Endothelial cell of umbilical vein (primary cell): ENCODE measurements around the gene FSIP1. TPM values are rescaled to one million over a fixed set of nuclear protein-coding genes. Genes with fewer than 3 reads are reported as not detected.

ENCODE experiments used
- BruUV-seq: library from RNA; stranded (reverse); fragments of 400-500 nt; replicated peaks from 2 replicates; lab custom pipeline; 2021; lab: Mats Ljungman, UMichigan
- CTCF ChIA-PET: fragments of 300-600, 350-600 bp; sonication (Branson Sonifier 250); formaldehyde crosslinking; loops from one replicate; lab custom pipeline; 2021; ENCODE audit warnings: antibody characterized with exemption, inconsistent platforms; lab: Charles Lee
- POLR2A ChIA-PET: fragments of 300-600, 350-600 bp; sonication (Branson Sonifier 250); formaldehyde crosslinking; loops from one replicate; lab custom pipeline; 2021; ENCODE audit warnings: antibody characterized with exemption, inconsistent platforms; lab: Charles Lee
- DNase-seq: peaks from one replicate; pipeline ENCODE4 v3.0.0-alpha.2; 2011; ENCODE audit warnings: low read depth, low spot score
- FAIRE-seq: peaks from 2 replicates; lab custom pipeline; 2011; peaks lifted over from hg19 to GRCh38; lab: Jason Lieb, UNC
- H2AFZ ChIP-seq: 2 replicates; pipeline ENCODE4 v1.6.0; 2012; ENCODE audit warnings: low read depth, low read length, control low read depth, inconsistent platforms
- H3K27ac ChIP-seq: 2 replicates; pipeline ENCODE4 v1.5.1; 2011; ENCODE audit warnings: low read depth, mild to moderate bottlenecking, control low read depth, low read length, moderate library complexity; ENCODE audit not compliant: insufficient read depth
- H3K27me3 ChIP-seq, 2 experiments: 2 replicates each; pipeline versions ENCODE4 v1.6.0 to v1.6.1; 2011; ENCODE audit warnings: low read length in 2 of 2, mixed read lengths in 1 of 2; ENCODE audit not compliant: control insufficient read depth in 2 of 2, insufficient read depth in 2 of 2
- H3K36me3 ChIP-seq, 2 experiments: 2 replicates in 1 of 2; 3 replicates in 1 of 2; pipeline ENCODE4 v1.5.1; 2011; ENCODE audit warnings: low read length in 2 of 2, mild to moderate bottlenecking in 1 of 2, moderate library complexity in 1 of 2; ENCODE audit not compliant: control insufficient read depth in 2 of 2, insufficient read depth in 2 of 2; ENCODE audit errors: extremely low read depth in 1 of 2
- H3K4me1 ChIP-seq: 3 replicates; pipeline ENCODE4 v1.5.1; 2011; ENCODE audit warnings: mild to moderate bottlenecking, low read length; ENCODE audit not compliant: control insufficient read depth, insufficient read depth; ENCODE audit errors: extremely low read depth
- H3K4me2 ChIP-seq: 2 replicates; pipeline ENCODE4 v1.6.1; 2011; ENCODE audit warnings: low read length, control low read depth, mixed read lengths; ENCODE audit not compliant: insufficient read depth
- H3K4me3 ChIP-seq, 3 experiments: fragments of 200-600 bp in 1 of 3; sonication (generic), shearing (Covaris generic) in 1 of 3; replicated peaks in 1 of 3; 2 replicates each; pipeline ENCODE4 v1.5.1; 2011 to 2016; ENCODE audit warnings: control low read depth in 3 of 3, low read length in 3 of 3, mild to moderate bottlenecking in 2 of 3, inconsistent platforms in 1 of 3, low read depth in 1 of 3, moderate library complexity in 1 of 3; ENCODE audit not compliant: insufficient read depth in 1 of 3
- H3K79me2 ChIP-seq: 2 replicates; pipeline ENCODE4 v1.6.0; 2012; ENCODE audit warnings: low read length, inconsistent platforms; ENCODE audit not compliant: control insufficient read depth, insufficient read depth
- H3K9ac ChIP-seq: replicated peaks from 2 replicates; pipeline ENCODE3; 2011; ENCODE audit warnings: low read length, control low read depth; ENCODE audit not compliant: insufficient read depth; ENCODE audit errors: extremely low read depth
- H3K9me1 ChIP-seq: replicated peaks from 3 replicates; pipeline ENCODE4 v1.6.0; 2011; ENCODE audit warnings: mild to moderate bottlenecking, low read length; ENCODE audit not compliant: control insufficient read depth, insufficient read depth; ENCODE audit errors: extremely low read depth
- H3K9me3 ChIP-seq: replicated peaks from 2 replicates; pipeline ENCODE4 v1.5.1; 2012; ENCODE audit warnings: low read length, inconsistent platforms; ENCODE audit not compliant: control insufficient read depth, insufficient read depth
- H4K20me1 ChIP-seq: replicated peaks from 2 replicates; pipeline ENCODE3; 2011; ENCODE audit warnings: mild to moderate bottlenecking, low read length; ENCODE audit not compliant: control insufficient read depth, insufficient read depth; ENCODE audit errors: extremely low read depth
- CTCF ChIP-seq, 2 donors: IDR thresholded peaks; 1 replicate in 1 of 2; 2 replicates in 1 of 2; pipeline ENCODE4 v1.5.1; 2011; ENCODE audit warnings: low read length in 2 of 2, mild to moderate bottlenecking in 2 of 2, moderate library complexity in 2 of 2, control low read depth in 1 of 2, inconsistent platforms in 1 of 2, low read depth in 1 of 2; ENCODE audit not compliant: insufficient read depth in 1 of 2; ENCODE audit errors: extremely low read depth in 1 of 2
- EZH2 ChIP-seq: IDR thresholded peaks from 2 replicates; pipeline ENCODE4 v1.6.1; 2012; ENCODE audit warnings: borderline replicate concordance, low read depth, mild to moderate bottlenecking, moderate library complexity, low read length, inconsistent platforms; ENCODE audit not compliant: severe bottlenecking
- FOS ChIP-seq: IDR thresholded peaks from 2 replicates; pipeline ENCODE4 v1.6.1; 2011; ENCODE audit warnings: mild to moderate bottlenecking, low read length, moderate library complexity, borderline replicate concordance; ENCODE audit not compliant: insufficient read depth
- GATA2 ChIP-seq: IDR thresholded peaks from 2 replicates; pipeline ENCODE4 v1.7.0; 2011; ENCODE audit warnings: low read depth, mild to moderate bottlenecking, moderate library complexity, mixed read lengths, low read length; ENCODE audit not compliant: insufficient read length, insufficient read depth
- JUN ChIP-seq: IDR thresholded peaks from 2 replicates; pipeline ENCODE4 v1.6.1; 2011; ENCODE audit warnings: borderline replicate concordance, low read depth; ENCODE audit not compliant: insufficient read length, insufficient read depth
- MAX ChIP-seq: IDR thresholded peaks from 2 replicates; pipeline ENCODE4 v1.6.1; 2011; ENCODE audit not compliant: insufficient read depth, insufficient read length
- MYC ChIP-seq: IDR thresholded peaks from one replicate; pipeline ENCODE4 v1.6.1; 2011; ENCODE audit warnings: mild to moderate bottlenecking, low read depth, low read length
- POLR2A ChIP-seq: IDR thresholded peaks from 2 replicates; pipeline ENCODE4 v1.6.1; 2012; ENCODE audit warnings: low read depth, mild to moderate bottlenecking, control low read depth, low read length
- POLR2AphosphoS5 ChIP-seq: IDR thresholded peaks from 2 replicates; pipeline ENCODE4 v1.6.1; 2012; ENCODE audit warnings: low read depth, mild to moderate bottlenecking, control low read depth, low read length, moderate library complexity; ENCODE audit not compliant: insufficient read depth
- dilution Hi-C: fragments of 300-500 bp; cut with MboI; formaldehyde crosslinking; loops from one replicate; pipeline ENCODE4 v1.15.0; 2019; ENCODE audit warnings: low sequenced_read_pairs; ENCODE audit not compliant: extremely low pct_ligation_motif_present
- intact Hi-C: fragments of 100-400 bp; cut with micrococcal nuclease; formaldehyde crosslinking; loops from one replicate; pipeline ENCODE4 v1.10.0; 2022
- polyA plus RNA-seq, 4 experiments: library from polyadenylated mRNA; depleted of rRNA in 3 of 4; stranded (reverse) in 3 of 4; unstranded in 1 of 4; fragments of >200 nt; gene quantifications; 2 replicates each; pipeline versions ENCODE4 v1.2.1 to v1.2.3, GENCODE V29; 2011 to 2012; ENCODE audit warnings: missing spikeins in 1 of 4
- total RNA-seq: library from RNA; stranded (reverse); gene quantifications from 2 replicates; pipeline ENCODE4 v1.2.3, GENCODE V29; 2021

The FSIP1 gene
- total and polyA plus RNA-seq, 2 donors (not counting 3 experiments of a cell fraction or from before 2014, with no cell fraction given) = 0.23 to 1.1 TPM

GRCh38 chr15:39670687-39671086, 112.0 kb downstream of the FSIP1 start:
- CTCF ChIA-PET = interaction anchor here (1.4 to 1.8 kb wide), 2 partner anchors 8 to 86 kb away, joined by 4 read pairs; no protein-coding TSS in a partner anchor
- no peak for DNase-seq
- intact Hi-C loops = no loop called here

More at GRCh38 chr15:39670687-39671086, 112.0 kb downstream of the FSIP1 start:
- Histone ChIP-seq H3K9ac (no peak overlapping the region), H3K4me2 (no peak overlapping the region), H3K4me1 (peaks cover 13% of the 10 kb centered on the region), H4K20me1 (no peaks in the 10 kb centered on the region), H3K27ac (no peak overlapping the region), H3K9me3 (no peaks in the 10 kb centered on the region), H3K36me3 (no peaks in the 10 kb centered on the region), H3K9me1 (no peaks in the 10 kb centered on the region), H2AFZ (no peak overlapping the region), H3K27me3 (no peaks in the 10 kb centered on the region), H3K4me3 (no peak overlapping the region), H3K79me2 (no peaks in the 10 kb centered on the region)
- dilution Hi-C loops = no loop called here
- BruUV-seq = no TSS peak
- TF ChIP-seq GATA2 = no peak
- no peak for TF ChIP-seq FOS
- TF ChIP-seq EZH2 = no peak
- no peak for TF ChIP-seq POLR2A
- TF ChIP-seq MAX = no peak
- TF ChIP-seq MYC = no peak
- no peak for TF ChIP-seq CTCF (IDR thresholded peaks at IDR 0.05; ENCODE audit: extremely low read depth in 1 of 2, insufficient read depth in 1 of 2, low read depth in 1 of 2, low read length in 2 of 2)
- TF ChIP-seq JUN = no peak
- TF ChIP-seq POLR2AphosphoS5 = no peak
- POLR2A ChIA-PET = no interaction called here
- FAIRE-seq = no peak
